ENCODE results near the gene GRK2. TPM values are rescaled to one million over a fixed set of nuclear protein-coding genes. Genes with fewer than 3 reads are reported as not detected.
A peak's percentile ranks its signal among the peaks of the same experiment; 100 is the strongest.

The GRK2 gene
- polyA plus RNA-seq, 1 donor (not counting 4 experiments of a cell fraction or from before 2014, with no cell fraction given) = 21.1 TPM

- no peak for TF ChIP-seq EZH2 (IDR thresholded peaks at IDR 0.05; ENCODE audit: low read length)
- TF ChIP-seq CTCF (optimal IDR thresholded peaks at IDR 0.05 in 1 of 3, IDR thresholded peaks at IDR 0.05 in 1 of 3, conservative IDR thresholded peaks at IDR 0.05 in 1 of 3; ENCODE audit: extremely low read depth in 1 of 3, insufficient read depth in 2 of 3, low read length in 3 of 3) = no peak
- DNase-seq (ENCODE audit: low read depth, low spot score) (peak; percentile 89), FAIRE-seq (peak; percentile 79)
- Histone ChIP-seq H3K79me2 (ENCODE audit: control insufficient read depth, insufficient read depth, low read length) (peaks cover 42% of the 10 kb centered on the region), H3K27me3 (ENCODE audit: control insufficient read depth, extremely low read depth, insufficient read depth, low read length) (no peaks in the 10 kb centered on the region), H3K27ac (ENCODE audit: control insufficient read depth, insufficient read depth, low read length) (peak overlapping the region; percentile 62), H2AFZ (ENCODE audit: control insufficient read depth, low read length) (no peak overlapping the region), H4K20me1 (ENCODE audit: control insufficient read depth, extremely low read depth, insufficient read depth, low read length) (no peaks in the 10 kb centered on the region), H3K9me1 (ENCODE audit: control insufficient read depth, extremely low read depth, insufficient read depth, low read length) (no peaks in the 10 kb centered on the region), H3K4me1 (ENCODE audit: control insufficient read depth, extremely low read depth, insufficient read depth, low read length) (peaks cover 29% of the 10 kb centered on the region), H3K36me3 (ENCODE audit: control insufficient read depth in 2 of 2, extremely low read depth in 1 of 2, insufficient read depth in 2 of 2, low read length in 2 of 2) (peaks cover 8 to 35% of the 10 kb centered on the region in 2 experiments), H3K4me2 (ENCODE audit: control insufficient read depth, extremely low read depth, insufficient read depth, low read depth, low read length) (peak overlapping the region; percentile 18), H3K9ac (ENCODE audit: control insufficient read depth, extremely low read depth, insufficient read depth, low read length) (no peak overlapping the region), H3K4me3 (ENCODE audit: control insufficient read depth in 2 of 3, extremely low read depth in 1 of 3, insufficient read depth in 2 of 3, low read depth in 1 of 3, low read length in 3 of 3) (no peak overlapping the region), H3K9me3 (ENCODE audit: control insufficient read depth, low read depth, low read length) (peaks cover 4% of the 10 kb centered on the region)
- dilution Hi-C loops (cut with MboI; ENCODE audit: extremely low pct_ligation_motif_present, low sequenced_read_pairs) = no loop called here
Observed at GRCh38 chr11:67293090-67293489, 26.8 kb downstream of the GRK2 start.

DNA sequence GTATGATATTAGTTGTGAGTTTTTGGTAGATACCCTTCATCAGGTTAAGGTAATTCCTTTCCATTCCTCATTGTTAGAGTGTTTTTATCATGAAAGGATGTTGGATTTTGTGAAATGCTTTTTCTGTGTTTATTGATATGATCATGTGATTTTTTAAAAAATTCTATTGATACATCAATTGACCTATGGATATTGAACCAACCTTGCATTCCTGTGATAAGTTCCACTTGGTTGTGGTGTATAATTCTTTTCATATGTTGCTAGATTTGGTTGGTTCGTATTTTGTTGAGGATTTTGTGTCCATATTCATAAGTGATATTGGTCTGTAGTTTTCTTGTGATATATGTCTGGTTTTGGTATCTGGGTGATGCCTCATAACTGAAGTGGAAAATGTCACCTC, 29.6 kb downstream of the GRK2 start:
- no peak for TF ChIP-seq EZH2 (IDR thresholded peaks at IDR 0.05; ENCODE audit: low read length)
- no peak for TF ChIP-seq CTCF (optimal IDR thresholded peaks at IDR 0.05 in 1 of 3, IDR thresholded peaks at IDR 0.05 in 1 of 3, conservative IDR thresholded peaks at IDR 0.05 in 1 of 3; ENCODE audit: extremely low read depth in 1 of 3, insufficient read depth in 2 of 3, low read length in 3 of 3)
- DNase-seq (ENCODE audit: low read depth, low spot score) = no peak
- H3K4me2 ChIP-seq (ENCODE audit: control insufficient read depth, extremely low read depth, insufficient read depth, low read depth, low read length) = no peak overlapping the region
- no peaks in the 10 kb centered on the region for H3K9me1 ChIP-seq (ENCODE audit: control insufficient read depth, extremely low read depth, insufficient read depth, low read length)
- H3K4me1 ChIP-seq (ENCODE audit: control insufficient read depth, extremely low read depth, insufficient read depth, low read length) = peaks cover 16% of the 10 kb centered on the region
- peaks cover 30% of the 10 kb centered on the region for H3K79me2 ChIP-seq (ENCODE audit: control insufficient read depth, insufficient read depth, low read length)
- no peak overlapping the region for H3K4me3 ChIP-seq (ENCODE audit: control insufficient read depth in 2 of 3, extremely low read depth in 1 of 3, insufficient read depth in 2 of 3, low read depth in 1 of 3, low read length in 3 of 3)
- no peaks in the 10 kb centered on the region for H4K20me1 ChIP-seq (ENCODE audit: control insufficient read depth, extremely low read depth, insufficient read depth, low read length)
- H3K27me3 ChIP-seq (ENCODE audit: control insufficient read depth, extremely low read depth, insufficient read depth, low read length) = no peaks in the 10 kb centered on the region
- H2AFZ ChIP-seq (ENCODE audit: control insufficient read depth, low read length) = no peak overlapping the region
- FAIRE-seq = no peak
- H3K36me3 ChIP-seq (ENCODE audit: control insufficient read depth in 2 of 2, extremely low read depth in 1 of 2, insufficient read depth in 2 of 2, low read length in 2 of 2) = peaks cover 24 to 48% of the 10 kb centered on the region in 2 experiments
- dilution Hi-C loops (cut with MboI; ENCODE audit: extremely low pct_ligation_motif_present, low sequenced_read_pairs) = no loop called here
- H3K9ac ChIP-seq (ENCODE audit: control insufficient read depth, extremely low read depth, insufficient read depth, low read length) = no peak overlapping the region
- no peak overlapping the region for H3K27ac ChIP-seq (ENCODE audit: control insufficient read depth, insufficient read depth, low read length)
- peaks cover 4% of the 10 kb centered on the region for H3K9me3 ChIP-seq (ENCODE audit: control insufficient read depth, low read depth, low read length)

Data from keratinocyte (primary cell).